Measurements from ENCODE around the gene TBX1. TPM values are rescaled to one million over a fixed set of nuclear protein-coding genes. Genes with fewer than 3 reads are reported as not detected.

The TBX1 gene
- polyA plus RNA-seq, 1 experiment, result not detected

DNA sequence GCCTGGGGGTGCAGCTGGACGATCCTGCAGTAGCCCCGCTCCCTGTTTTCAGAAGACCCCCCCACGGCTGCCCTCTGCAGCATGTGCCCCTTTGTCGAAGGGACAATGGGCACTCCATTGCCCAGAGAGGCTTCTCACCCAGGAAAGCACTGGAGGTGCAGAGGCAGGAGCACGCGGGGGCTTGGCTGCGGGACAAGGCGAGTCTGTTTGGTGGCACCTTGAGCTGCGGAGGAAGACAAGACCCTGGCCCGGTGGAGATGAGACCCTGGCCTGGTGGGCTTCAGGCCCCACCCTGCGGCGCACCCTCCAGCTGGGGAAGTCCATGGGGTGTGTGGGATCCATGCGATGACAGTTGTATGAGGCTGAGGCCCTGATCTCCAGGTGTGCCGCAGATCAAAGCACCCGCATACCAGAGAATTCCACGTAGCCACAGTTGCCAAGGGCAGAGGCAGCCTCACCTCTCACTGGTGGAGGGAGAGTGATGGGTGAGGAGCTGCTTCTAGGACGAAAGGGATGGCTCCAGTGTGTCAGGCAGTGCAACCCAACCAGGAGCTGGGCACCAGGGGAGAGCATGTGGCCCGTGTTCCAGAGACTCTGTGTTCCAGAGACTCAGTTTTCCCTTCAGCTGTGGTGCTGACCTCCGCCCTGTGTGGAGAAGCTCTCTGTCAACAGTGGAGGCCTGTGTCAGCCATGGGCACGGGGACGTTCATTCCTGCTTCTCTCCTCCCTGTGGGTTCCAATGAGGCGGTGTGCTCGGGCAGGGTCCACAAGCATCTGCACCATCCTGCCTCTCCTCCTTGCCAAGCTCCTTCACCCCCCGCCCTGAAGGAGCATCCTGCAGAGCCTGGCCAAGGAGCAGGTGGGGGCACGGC is 10.0 kb downstream of the TBX1 start:
- no peak for DNase-seq (ENCODE audit: low read depth)
- TF ChIP-seq, protein P1, sequence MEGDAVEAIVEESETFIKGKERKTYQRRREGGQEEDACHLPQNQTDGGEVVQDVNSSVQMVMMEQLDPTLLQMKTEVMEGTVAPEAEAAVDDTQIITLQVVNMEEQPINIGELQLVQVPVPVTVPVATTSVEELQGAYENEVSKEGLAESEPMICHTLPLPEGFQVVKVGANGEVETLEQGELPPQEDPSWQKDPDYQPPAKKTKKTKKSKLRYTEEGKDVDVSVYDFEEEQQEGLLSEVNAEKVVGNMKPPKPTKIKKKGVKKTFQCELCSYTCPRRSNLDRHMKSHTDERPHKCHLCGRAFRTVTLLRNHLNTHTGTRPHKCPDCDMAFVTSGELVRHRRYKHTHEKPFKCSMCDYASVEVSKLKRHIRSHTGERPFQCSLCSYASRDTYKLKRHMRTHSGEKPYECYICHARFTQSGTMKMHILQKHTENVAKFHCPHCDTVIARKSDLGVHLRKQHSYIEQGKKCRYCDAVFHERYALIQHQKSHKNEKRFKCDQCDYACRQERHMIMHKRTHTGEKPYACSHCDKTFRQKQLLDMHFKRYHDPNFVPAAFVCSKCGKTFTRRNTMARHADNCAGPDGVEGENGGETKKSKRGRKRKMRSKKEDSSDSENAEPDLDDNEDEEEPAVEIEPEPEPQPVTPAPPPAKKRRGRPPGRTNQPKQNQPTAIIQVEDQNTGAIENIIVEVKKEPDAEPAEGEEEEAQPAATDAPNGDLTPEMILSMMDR (IDR thresholded peaks at IDR 0.05; ENCODE audit: insufficient read depth, low read depth, low read length), result no peak
- POLR2A ChIA-PET, result no interaction called here
- Histone ChIP-seq H3K27me3 (ENCODE audit: control insufficient read depth, insufficient read depth, low read length) (peaks cover 23% of the 10 kb centered on the region), H3K4me3 (ENCODE audit: low read depth, low read length) (no peak overlapping the region), H3K36me3 (ENCODE audit: control insufficient read depth, insufficient read depth, low read length) (no peaks in the 10 kb centered on the region)
- CTCF ChIA-PET, result interaction anchor here (0.6 to 4.1 kb wide), 5 partner anchors 11 to 185 kb away, joined by 3 to 12 read pairs (median 3); no protein-coding TSS in a partner anchor

DNA sequence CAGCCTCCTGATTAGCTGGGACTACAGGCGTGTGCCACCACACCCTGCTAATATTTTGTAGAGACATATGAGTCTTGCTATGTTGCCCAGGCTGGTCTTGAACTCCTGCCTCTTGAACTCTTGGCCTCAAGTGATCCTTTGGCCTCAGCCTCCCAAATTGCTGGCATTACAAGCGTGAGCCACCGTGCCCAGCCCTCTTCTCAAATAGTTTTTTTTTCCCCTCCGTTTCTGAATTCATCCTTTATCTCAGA is 11.8 kb downstream of the TBX1 start:
- DNase-seq (ENCODE audit: low read depth), result no peak
- peaks cover 23% of the 10 kb centered on the region for H3K27me3 ChIP-seq (ENCODE audit: control insufficient read depth, insufficient read depth, low read length)
- ChIA-PET POLR2A (no interaction called here), CTCF (interaction anchor here (4.1 kb wide), 1 partner anchor 42 kb away, joined by 12 read pairs; no protein-coding TSS in a partner anchor)
- TF ChIP-seq, protein P1 (IDR thresholded peaks at IDR 0.05; ENCODE audit: insufficient read depth, low read depth, low read length), result no peak
- no peak overlapping the region for H3K4me3 ChIP-seq (ENCODE audit: low read depth, low read length)
- H3K36me3 ChIP-seq (ENCODE audit: control insufficient read depth, insufficient read depth, low read length), result no peaks in the 10 kb centered on the region

DNA sequence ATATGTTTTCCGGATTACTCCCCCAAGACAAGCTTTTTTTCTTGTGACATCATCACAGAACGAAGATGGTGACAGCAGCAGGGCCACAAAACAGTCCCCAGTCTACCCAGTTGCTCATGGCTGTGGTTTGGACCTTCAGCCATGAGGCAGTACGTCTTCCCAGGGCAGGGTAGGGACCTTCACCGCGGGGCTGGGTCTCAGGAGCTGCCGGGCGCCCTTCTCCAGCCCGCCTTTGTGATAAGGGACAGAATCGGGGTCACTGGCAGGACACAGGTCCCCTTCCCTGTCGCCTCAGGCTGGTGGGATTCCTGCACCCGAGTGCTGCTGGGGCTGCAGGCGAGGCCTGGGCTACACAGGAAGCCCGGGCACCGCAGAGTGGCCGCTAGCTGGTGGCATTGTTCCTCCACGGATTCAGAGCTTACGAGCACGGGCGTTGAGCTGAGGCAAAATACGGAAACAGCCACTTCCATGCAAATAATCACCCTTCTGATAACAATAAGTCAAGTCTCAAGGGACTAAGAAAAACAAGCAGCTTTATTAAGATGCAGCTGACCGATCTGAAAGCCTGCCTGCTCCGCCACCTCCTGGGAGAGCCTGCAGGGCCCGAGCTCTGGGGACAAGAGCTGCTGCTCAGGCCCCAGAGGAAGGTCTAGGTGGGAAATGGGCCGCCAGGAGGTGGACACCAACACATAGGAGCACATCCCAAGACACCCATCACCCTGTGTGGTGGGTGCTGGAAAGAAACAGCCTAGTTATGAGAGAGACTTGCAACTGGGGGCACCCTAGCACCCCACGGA is 12.3 kb downstream of the TBX1 start:
- no peak overlapping the region for H3K4me3 ChIP-seq (ENCODE audit: low read depth, low read length)
- no peaks in the 10 kb centered on the region for H3K36me3 ChIP-seq (ENCODE audit: control insufficient read depth, insufficient read depth, low read length)
- H3K27me3 ChIP-seq (ENCODE audit: control insufficient read depth, insufficient read depth, low read length), result peaks cover 20% of the 10 kb centered on the region
- no peak for DNase-seq (ENCODE audit: low read depth)
- TF ChIP-seq, protein P1 (IDR thresholded peaks at IDR 0.05; ENCODE audit: insufficient read depth, low read depth, low read length), result no peak
- POLR2A ChIA-PET, result no interaction called here
- CTCF ChIA-PET, result interaction anchor here (0.9 to 4.1 kb wide), 3 partner anchors 9 to 42 kb away, joined by 3 to 12 read pairs (median 3); no protein-coding TSS in a partner anchor

DNA sequence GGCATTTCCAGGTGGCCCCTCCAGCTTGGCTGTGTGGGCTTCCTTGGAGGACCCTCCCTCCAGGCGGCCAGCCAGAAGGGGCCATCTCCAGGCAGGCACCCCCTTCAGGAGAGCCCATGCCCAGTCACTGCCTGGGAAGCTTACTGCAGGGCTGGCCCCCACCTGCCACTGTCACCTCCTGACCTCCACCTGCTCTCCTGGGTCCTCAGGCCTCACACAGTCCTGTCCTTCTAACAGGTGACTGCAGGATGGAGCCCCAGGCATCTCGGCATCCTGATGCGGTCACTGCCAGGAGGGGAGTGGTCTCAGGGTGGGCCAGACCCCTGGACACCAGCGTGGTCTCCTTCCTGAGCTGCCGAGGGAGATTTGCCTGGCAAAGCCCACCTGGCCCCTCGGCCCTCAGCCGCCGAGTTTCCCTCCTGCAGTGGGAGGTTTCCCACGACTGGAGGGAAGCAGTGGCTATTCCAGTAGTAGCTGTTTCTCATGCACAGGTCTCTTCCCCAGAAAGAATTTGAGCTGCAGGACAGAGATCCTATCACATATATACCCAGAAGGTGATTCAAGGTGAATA is 13.0 kb downstream of the TBX1 start:
- ChIA-PET POLR2A (no interaction called here), CTCF (interaction anchor here (0.9 to 4.1 kb wide), 3 partner anchors 8 to 43 kb away, joined by 3 to 12 read pairs (median 3); no protein-coding TSS in a partner anchor)
- TF ChIP-seq, protein P1 (IDR thresholded peaks at IDR 0.05; ENCODE audit: insufficient read depth, low read depth, low read length), result no peak
- DNase-seq (ENCODE audit: low read depth), result no peak
- H3K27me3 ChIP-seq (ENCODE audit: control insufficient read depth, insufficient read depth, low read length), result peaks cover 14% of the 10 kb centered on the region
- H3K36me3 ChIP-seq (ENCODE audit: control insufficient read depth, insufficient read depth, low read length), result no peaks in the 10 kb centered on the region
- no peak overlapping the region for H3K4me3 ChIP-seq (ENCODE audit: low read depth, low read length)

DNA sequence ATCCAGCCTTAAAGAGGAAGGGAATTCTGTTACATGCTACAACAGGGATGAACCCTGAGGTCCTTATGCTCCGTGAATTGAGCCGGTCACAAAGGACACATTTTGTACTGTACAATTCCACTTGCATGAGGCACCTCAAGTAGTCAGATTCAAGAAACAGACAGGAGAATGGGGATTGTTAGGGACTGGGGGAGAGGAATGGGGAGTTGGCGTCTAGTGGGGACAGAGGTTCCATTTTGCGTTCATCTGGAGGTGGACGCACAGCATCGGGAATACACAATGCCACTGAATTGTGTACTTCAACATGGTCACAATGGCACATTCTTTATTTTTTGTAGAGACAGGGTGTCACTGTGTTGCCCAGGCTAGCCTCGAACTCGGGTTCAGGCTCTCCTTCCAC is 14.1 kb downstream of the TBX1 start:
- no peak for DNase-seq (ENCODE audit: low read depth)
- no peak overlapping the region for H3K4me3 ChIP-seq (ENCODE audit: low read depth, low read length)
- TF ChIP-seq, protein P1 (IDR thresholded peaks at IDR 0.05; ENCODE audit: insufficient read depth, low read depth, low read length), result no peak
- ChIA-PET POLR2A (no interaction called here), CTCF (no interaction called here)
- peaks cover 14% of the 10 kb centered on the region for H3K27me3 ChIP-seq (ENCODE audit: control insufficient read depth, insufficient read depth, low read length)
- H3K36me3 ChIP-seq (ENCODE audit: control insufficient read depth, insufficient read depth, low read length), result no peaks in the 10 kb centered on the region

All from BJ (cell line).